Measurements from ENCODE around the gene GPX6. TPM values are rescaled to one million over a fixed set of nuclear protein-coding genes. Genes with fewer than 3 reads are reported as not detected.

GPX6 gene
- total RNA-seq, 1 donor from 2014 or later = not detected

- Histone ChIP-seq H3K27me3 (ENCODE audit: control insufficient read depth, insufficient read depth, low read length) (peaks cover 2% of the 10 kb centered on the region), H3K4me3 (ENCODE audit: low read depth, low read length) (no peak overlapping the region), H3K36me3 (ENCODE audit: control insufficient read depth, insufficient read depth, low read length) (no peaks in the 10 kb centered on the region)
- no peak for TF ChIP-seq CTCF (IDR thresholded peaks at IDR 0.05; ENCODE audit: insufficient read depth, low read length, poor library complexity, severe bottlenecking)
- DNase-seq (ENCODE audit: low read depth) = no peak
Measured at GRCh38 chr6:28501259-28501658, 14.3 kb downstream of the GPX6 start.

GRCh38 chr6:28497893-28498292 is 17.7 kb downstream of the GPX6 start:
- Histone ChIP-seq H3K4me3 (ENCODE audit: low read depth, low read length) (no peak overlapping the region), H3K27me3 (ENCODE audit: control insufficient read depth, insufficient read depth, low read length) (peaks cover 2% of the 10 kb centered on the region), H3K36me3 (ENCODE audit: control insufficient read depth, insufficient read depth, low read length) (no peaks in the 10 kb centered on the region)
- no peak for DNase-seq (ENCODE audit: low read depth)
- TF ChIP-seq CTCF (IDR thresholded peaks at IDR 0.05; ENCODE audit: insufficient read depth, low read length, poor library complexity, severe bottlenecking) = no peak

- no peak overlapping the region for H3K4me3 ChIP-seq (ENCODE audit: low read depth, low read length)
- TF ChIP-seq CTCF (IDR thresholded peaks at IDR 0.05; ENCODE audit: insufficient read depth, low read length, poor library complexity, severe bottlenecking) = no peak
- peaks cover 2% of the 10 kb centered on the region for H3K27me3 ChIP-seq (ENCODE audit: control insufficient read depth, insufficient read depth, low read length)
- DNase-seq (ENCODE audit: low read depth) = no peak
- no peaks in the 10 kb centered on the region for H3K36me3 ChIP-seq (ENCODE audit: control insufficient read depth, insufficient read depth, low read length)
Measured at GRCh38 chr6:28497306-28497705, 18.3 kb downstream of the GPX6 start.

GRCh38 chr6:28496099-28496779 is 19.4 kb downstream of the GPX6 start:
- no peak for DNase-seq (ENCODE audit: low read depth)
- H3K4me3 ChIP-seq (ENCODE audit: low read depth, low read length) = no peak overlapping the region
- peaks cover 2% of the 10 kb centered on the region for H3K27me3 ChIP-seq (ENCODE audit: control insufficient read depth, insufficient read depth, low read length)
- TF ChIP-seq CTCF (IDR thresholded peaks at IDR 0.05; ENCODE audit: insufficient read depth, low read length, poor library complexity, severe bottlenecking) = peak; percentile 21
- H3K36me3 ChIP-seq (ENCODE audit: control insufficient read depth, insufficient read depth, low read length) = no peaks in the 10 kb centered on the region

GRCh38 chr6:28491984-28492317 is 23.6 kb downstream of the GPX6 start:
- DNase-seq (ENCODE audit: low read depth) = no peak
- no peak for TF ChIP-seq CTCF (IDR thresholded peaks at IDR 0.05; ENCODE audit: insufficient read depth, low read length, poor library complexity, severe bottlenecking)
- H3K27me3 ChIP-seq (ENCODE audit: control insufficient read depth, insufficient read depth, low read length) = no peaks in the 10 kb centered on the region
- no peak overlapping the region for H3K4me3 ChIP-seq (ENCODE audit: low read depth, low read length)
- H3K36me3 ChIP-seq (ENCODE audit: control insufficient read depth, insufficient read depth, low read length) = no peaks in the 10 kb centered on the region
